Measurements from ENCODE around the gene ABHD16A.
A peak's percentile ranks its signal among the peaks of the same experiment; 100 is the strongest.

ABHD16A gene

DNA sequence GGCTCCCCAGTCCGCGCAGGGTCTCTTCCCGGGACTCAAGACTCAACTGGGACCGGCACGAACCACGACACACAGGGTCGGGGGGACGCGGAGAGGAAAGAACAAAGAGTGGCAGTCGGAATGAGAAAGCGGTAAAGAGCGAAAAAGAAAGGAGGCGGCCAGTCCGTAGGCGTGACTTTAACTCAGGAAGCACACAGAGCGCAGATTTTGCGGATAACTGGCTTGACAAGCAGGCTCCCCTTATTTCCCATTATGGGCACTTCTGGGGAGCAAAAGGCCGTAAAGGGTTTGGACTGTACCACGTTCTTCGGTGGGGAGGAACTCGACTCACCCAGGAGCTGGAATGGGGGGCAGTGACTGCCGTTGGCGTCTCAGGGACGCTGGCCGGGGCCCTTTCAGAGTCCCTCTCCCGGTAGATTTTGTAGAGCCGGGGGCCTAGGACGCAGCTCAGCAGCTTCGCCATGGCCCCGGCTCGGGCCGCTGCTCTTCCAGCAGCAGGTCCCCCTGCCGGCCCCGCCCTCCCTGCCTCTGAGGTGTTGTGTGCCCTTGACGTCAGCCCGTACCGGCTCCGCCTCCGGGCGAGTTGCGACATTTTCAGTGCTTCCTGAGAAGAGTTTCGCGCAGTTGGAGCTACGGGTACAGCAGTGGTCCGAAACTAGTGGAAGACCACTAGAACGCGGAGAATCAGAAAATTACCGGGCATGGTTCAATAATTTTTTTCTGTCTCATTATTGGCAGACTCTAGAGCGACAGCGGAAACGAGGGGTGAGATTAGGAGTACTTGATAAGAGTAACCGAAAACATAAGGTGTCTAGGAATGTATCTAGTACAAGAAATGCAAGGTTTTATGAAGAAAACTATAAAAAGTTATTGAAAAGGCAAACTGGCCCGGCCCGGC is at the start of gene ABHD16A:
Gene ABHD16A (minus strand): TSS at position 506 of the 898 bp plus-strand sequence. CDS start 43 bp downstream, at position 463.
- DNase-seq (ENCODE audit: low read depth): peak; percentile 96

GRCh38 chr6:31752739-31753319 is 49.7 kb upstream of the ABHD16A start:
- DNase-seq (ENCODE audit: low read depth): no peak

GRCh38 chr6:31750411-31751022 is 47.4 kb upstream of the ABHD16A start:
- no peak for DNase-seq (ENCODE audit: low read depth)

DNA sequence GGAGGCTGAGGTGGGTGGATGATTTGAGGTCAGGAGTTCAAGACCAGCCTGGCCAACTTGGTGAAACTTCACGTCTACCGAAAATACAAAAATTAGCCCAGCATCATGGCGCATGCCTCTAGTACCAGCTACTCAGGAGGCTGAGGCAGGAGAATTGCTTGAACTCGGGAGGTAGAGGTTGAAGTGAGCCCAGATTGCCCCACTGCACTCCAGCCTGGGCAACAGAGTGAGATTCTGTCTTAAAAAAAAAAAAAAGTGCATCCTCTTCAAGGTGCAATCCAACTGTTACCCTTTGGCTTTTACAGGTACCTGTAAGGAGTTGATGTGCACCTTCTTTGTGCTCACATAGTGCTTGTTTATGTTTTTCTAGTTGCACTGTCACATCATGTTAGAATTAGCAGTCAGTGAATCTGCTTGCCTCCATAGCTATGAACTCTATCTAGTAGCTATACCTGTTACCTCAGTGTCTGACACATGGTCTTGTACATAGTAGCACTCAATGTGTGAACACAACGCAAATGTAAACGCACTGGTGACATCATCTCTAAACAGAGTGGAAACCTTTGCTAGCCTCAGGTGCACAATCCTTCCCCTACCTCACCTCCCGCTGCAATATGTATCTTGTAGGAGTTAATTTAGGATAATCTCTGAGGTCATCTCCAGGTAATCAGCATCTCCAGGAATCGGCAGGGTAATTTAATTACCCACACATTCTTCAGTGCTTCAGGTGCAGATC is 46.3 kb upstream of the ABHD16A start:
- no peak for DNase-seq (ENCODE audit: low read depth)

DNA sequence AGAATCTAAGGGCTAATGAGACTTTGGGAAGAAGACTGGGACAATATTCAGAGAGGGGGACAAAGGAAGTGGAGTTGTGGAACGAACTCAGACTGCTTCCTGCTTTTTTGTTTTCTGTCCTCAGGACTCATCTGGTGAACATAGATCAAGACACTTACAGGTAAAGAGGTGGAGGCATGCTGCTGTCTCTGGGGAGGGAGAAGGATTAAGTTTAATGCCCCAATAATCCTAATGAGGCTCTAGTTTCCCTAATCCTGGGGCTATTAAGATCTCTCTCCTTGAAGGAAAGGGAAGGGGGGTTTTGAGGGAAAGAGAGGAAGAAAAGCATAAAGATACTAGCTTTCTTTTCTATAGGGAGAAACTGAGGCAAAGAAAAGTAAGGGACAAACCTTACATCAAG is 41.3 kb upstream of the ABHD16A start:
- DNase-seq (ENCODE audit: low read depth): no peak

DNA sequence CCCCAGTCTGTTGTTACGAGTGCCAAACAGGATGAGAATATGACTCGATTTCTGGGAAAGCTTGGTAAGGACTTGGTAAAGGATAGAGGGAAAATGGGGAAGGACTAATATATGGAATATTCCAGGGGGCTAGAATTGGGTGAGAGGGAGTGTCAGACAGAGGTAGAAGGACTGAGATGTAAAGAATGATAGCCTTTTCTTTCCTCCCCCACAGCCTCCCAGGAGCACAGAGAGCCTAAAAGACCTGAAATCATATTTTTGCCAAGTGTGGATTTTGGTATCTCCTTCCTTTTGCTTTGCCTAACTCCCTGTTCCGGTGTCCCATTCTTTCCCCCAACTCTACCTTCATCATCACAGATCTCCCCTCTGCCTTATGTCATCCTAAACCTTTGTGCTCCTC is 39.8 kb upstream of the ABHD16A start:
- no peak for DNase-seq (ENCODE audit: low read depth)

- DNase-seq (ENCODE audit: low read depth): no peak
These were observed 38.7 kb upstream of the ABHD16A start for GRCh38 chr6:31741815-31742214.

GRCh38 chr6:31740397-31741223 is 37.5 kb upstream of the ABHD16A start:
- DNase-seq (ENCODE audit: low read depth): no peak

DNA sequence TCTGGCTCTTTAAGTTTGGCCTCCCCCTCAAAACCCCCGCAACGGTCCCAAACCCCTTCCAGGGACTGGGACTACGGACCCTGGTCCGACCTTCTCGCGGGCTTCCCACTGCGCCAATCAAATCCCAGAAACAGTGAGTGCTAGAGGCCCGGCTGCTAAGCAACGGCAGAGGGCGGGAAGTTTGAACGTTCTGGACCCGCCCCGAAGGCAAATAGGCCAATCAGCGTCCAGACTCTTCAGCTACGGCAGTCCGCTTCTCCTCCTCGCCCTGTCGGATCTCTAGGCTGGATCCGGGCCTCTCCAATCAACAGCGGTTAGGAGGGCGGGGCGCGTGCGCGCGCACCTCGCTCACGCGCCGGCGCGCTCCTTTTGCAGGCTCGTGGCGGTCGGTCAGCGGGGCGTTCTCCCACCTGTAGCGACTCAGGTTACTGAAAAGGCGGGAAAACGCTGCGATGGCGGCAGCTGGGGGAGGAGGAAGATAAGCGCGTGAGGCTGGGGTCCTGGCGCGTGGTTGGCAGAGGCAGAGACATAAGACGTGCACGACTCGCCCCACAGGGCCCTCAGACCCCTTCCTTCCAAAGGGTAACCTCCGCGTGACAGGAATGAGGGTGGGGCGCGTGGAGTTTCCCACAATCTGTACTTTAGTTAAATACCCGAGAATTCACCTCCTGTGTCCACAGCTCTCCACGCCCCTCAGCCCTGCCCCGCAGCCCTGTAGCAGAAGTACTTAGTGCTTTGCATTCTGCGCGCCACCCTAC is 36.7 kb upstream of the ABHD16A start, which contains the start of gene MSH5:
Gene MSH5 (plus strand): TSS at position 367 of the 758 bp plus-strand sequence. CDS start 462 bp downstream, outside the sequence.
- peak; percentile 94 for DNase-seq (ENCODE audit: low read depth)

- DNase-seq (ENCODE audit: low read depth): no peak
These were observed 35.2 kb upstream of the ABHD16A start for GRCh38 chr6:31737991-31738979.

- DNase-seq (ENCODE audit: low read depth): no peak
These were observed 34.3 kb upstream of the ABHD16A start for GRCh38 chr6:31737315-31737990.

- no peak for DNase-seq (ENCODE audit: low read depth)
These were observed 33.7 kb upstream of the ABHD16A start for GRCh38 chr6:31736768-31737314.

DNA sequence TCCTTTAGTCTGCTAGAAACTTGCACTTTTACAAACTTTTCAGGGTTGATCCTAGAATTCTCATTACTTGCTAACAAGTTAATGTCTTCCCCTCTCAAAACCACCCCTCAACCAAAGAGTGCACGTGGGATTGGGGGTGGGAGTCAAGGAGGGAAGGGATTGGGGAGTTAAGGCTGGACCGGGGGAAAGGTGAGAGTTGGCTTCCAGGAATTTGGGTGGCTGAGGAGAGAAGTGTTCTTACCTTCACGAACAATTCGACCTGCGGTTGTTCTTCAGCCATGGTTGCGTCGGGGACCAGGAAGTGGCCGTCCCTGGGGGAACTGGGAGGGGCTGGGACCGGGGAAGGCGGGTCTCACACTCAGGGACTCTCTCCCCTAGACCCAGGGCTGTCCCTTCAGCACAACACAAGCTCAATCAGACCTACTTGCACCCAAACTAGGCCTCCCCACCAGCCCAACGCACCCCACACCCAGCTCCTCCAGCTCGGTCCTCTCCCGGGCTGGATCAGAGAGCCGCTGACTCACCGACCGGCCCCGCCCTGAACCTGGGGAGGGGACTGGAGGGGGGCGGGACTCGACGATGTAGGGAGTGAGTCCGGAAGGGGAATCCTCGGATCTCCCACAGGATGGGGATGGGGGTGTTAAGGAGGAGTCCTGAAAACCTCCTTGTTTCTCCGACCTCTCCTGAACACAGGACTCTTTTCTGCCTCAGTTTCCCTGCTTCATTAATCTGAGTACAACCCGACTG is 33.1 kb upstream of the ABHD16A start, which contains the start of gene CLIC1:
Gene CLIC1 (minus strand): TSS at position 510 of the 747 bp plus-strand sequence. CDS start 230 bp downstream, at position 280.
- DNase-seq (ENCODE audit: low read depth): peak; percentile 62

DNA sequence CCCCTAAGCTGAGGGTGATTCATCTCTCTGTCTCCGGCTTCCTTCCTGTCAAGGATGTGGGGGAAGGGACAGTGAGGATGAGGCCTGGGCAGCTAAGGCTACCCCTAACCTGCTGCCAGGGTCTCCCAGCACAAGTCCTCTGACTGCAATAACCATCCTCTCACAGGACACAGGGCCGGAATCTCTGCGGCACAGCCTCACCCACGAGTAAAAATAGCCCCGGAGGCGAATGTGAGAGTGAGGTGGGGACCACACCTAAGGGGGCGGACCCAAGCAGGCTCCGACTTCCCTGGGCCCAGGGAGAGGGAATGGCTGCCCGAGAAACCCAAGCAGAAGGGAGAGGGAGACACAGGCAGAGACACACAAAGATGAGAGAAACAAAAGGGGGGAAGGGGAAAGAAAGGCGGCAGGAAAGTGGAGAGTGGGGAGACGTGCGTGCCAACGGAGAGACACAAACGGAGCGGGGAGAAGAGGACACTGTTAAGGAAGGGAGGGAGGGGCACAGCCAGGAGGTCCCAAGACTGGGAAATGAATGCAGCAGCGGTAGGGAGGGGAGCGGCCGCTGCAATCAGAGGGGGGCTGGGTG is 31.8 kb upstream of the ABHD16A start:
- no peak for DNase-seq (ENCODE audit: low read depth)

DNA sequence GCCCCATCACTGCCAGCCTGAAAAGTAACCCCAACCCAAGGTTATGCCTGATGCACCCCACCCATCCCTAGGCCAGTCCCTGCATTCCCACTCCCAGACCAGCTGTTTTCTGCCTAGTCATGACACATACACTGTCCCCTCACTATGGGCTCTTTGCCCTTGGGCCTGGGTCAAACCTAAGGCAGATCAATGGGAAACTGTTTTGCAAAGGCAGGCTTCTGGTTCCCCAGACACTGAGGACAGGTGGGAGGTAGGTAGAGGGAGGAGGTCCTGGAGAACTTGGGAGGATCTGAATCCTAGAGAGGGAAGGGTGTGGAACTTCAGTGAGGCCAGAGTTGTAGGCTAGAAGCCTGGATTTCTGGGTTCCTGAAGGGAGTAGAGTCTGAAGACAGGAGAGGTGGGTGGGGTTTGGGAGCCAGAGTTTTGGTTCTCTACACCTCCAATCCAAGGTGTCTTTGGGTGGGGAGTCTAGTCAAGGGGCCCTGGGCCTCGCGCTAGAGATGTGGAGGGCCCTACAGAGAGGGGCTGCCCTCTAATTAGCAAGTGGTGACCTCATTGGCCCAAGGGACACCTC is 31.2 kb upstream of the ABHD16A start:
- no peak for DNase-seq (ENCODE audit: low read depth)

DNA sequence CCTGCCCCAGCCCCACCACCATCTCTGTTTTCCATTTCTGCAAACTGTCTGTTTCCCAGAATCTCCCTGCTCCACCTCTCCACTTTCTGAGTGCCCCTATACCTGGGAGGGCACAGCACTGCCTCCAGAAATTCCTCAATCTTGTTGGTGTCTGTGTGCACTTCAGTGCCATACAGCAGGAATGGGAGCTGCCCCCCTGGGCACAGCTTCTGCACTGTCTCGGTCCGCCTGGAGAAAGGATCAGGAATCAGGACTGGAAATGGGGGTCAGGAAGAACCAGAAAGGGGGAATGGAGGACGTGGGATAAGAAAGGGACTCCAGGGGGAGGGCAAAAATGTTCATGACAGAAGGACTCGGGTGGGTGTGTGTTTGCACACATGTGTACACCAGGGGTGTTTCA is 30.6 kb upstream of the ABHD16A start:
- no peak for DNase-seq (ENCODE audit: low read depth)

DNA sequence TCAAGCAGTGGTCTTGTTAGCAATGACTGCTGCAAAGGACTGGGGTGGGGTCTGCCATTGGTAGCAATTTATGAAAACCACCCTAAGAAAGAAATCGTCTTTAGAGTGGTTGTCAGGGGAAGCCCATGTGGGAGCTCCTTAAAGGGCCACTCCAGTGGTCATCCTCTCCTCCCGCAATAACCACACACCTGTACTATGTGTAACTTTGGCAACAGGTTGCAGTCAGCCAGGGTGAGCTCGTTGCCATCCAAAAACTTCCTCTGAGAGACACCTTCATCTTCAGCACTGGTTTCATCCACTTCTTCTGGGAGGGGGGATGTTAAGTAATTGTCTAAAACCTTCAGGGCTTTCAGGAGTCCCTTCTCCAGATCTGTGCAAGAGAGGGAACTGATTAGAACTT is 28.9 kb upstream of the ABHD16A start:
- no peak for DNase-seq (ENCODE audit: low read depth)

Measured in stimulated activated CD8-positive, alpha-beta memory T cell treated with anti-CD3 and anti-CD28 coated beads, Interleukin-7, amount 100 ng/mL, for 24 hours (primary cell).